Neuronal stem cell (in vitro differentiated cells): ENCODE results near the gene GRM1.

Experiments
- DNase-seq: peaks from one replicate; pipeline ENCODE4 v3.0.0-alpha.2; 2013; ENCODE audit warnings: low spot score
- H2AFZ ChIP-seq: one replicate; pipeline ENCODE4 v1.6.1; 2013; ENCODE audit warnings: mild to moderate bottlenecking, low read length, inconsistent platforms
- H2AK5ac ChIP-seq: 2 replicates; pipeline ENCODE4 v1.6.1; 2013; ENCODE audit warnings: low read depth, mild to moderate bottlenecking, inconsistent platforms, low read length, moderate library complexity, mixed read lengths
- H2BK120ac ChIP-seq: 2 replicates; pipeline ENCODE4 v1.6.1; 2013; ENCODE audit warnings: low read depth, mild to moderate bottlenecking, inconsistent platforms, low read length, moderate library complexity, mixed read lengths
- H2BK12ac ChIP-seq: one replicate; pipeline ENCODE4 v1.6.1; 2013; ENCODE audit warnings: low read length, inconsistent platforms
- H2BK15ac ChIP-seq: 2 replicates; pipeline ENCODE4 v1.6.1; 2013; ENCODE audit warnings: mild to moderate bottlenecking, low read length, inconsistent platforms, mixed read lengths
- H2BK5ac ChIP-seq: one replicate; pipeline ENCODE4 v1.6.1; 2013; ENCODE audit warnings: inconsistent platforms, mild to moderate bottlenecking, low read length, moderate library complexity
- H3K14ac ChIP-seq: one replicate; pipeline ENCODE4 v1.6.1; 2013; ENCODE audit warnings: low read length, inconsistent platforms
- H3K18ac ChIP-seq: 2 replicates; pipeline ENCODE4 v1.6.1; 2013; ENCODE audit warnings: low read length, inconsistent platforms
- H3K23ac ChIP-seq: 2 replicates; pipeline ENCODE4 v1.6.1; 2013; ENCODE audit warnings: low read depth, mild to moderate bottlenecking, mixed read lengths, low read length, inconsistent platforms; ENCODE audit not compliant: poor library complexity
- H3K27ac ChIP-seq: replicated peaks from 3 replicates; pipeline ENCODE4 v1.5.1; 2013; ENCODE audit warnings: low read length, inconsistent platforms
- H3K27me3 ChIP-seq, 3 experiments: 2 replicates each; pipeline ENCODE4 v1.6.1; 2013; ENCODE audit warnings: low read length in 3 of 3, mild to moderate bottlenecking in 2 of 3, inconsistent platforms in 1 of 3, low read depth in 1 of 3, mixed read lengths in 1 of 3, moderate library complexity in 1 of 3; ENCODE audit not compliant: control insufficient read depth in 3 of 3, insufficient read depth in 3 of 3
- H3K36me3 ChIP-seq, 2 donors: replicated peaks in 1 of 2; 2 replicates each; pipeline ENCODE4 v1.6.1; 2013; ENCODE audit warnings: low read length in 2 of 2; ENCODE audit not compliant: control insufficient read depth in 2 of 2, insufficient read depth in 2 of 2
- H3K4ac ChIP-seq: 2 replicates; pipeline ENCODE4 v1.6.1; 2013; ENCODE audit warnings: inconsistent platforms, mild to moderate bottlenecking, low read length, moderate library complexity
- H3K4me1 ChIP-seq, 2 donors: 1 replicate in 1 of 2; 2 replicates in 1 of 2; pipeline ENCODE4 v1.6.1; 2013; ENCODE audit warnings: low read length in 2 of 2, low read depth in 1 of 2; ENCODE audit not compliant: control insufficient read depth in 2 of 2, insufficient read depth in 1 of 2
- H3K4me2 ChIP-seq: one replicate; pipeline ENCODE4 v1.6.1; 2013; ENCODE audit warnings: mild to moderate bottlenecking, low read length, inconsistent platforms; ENCODE audit not compliant: insufficient read depth, poor library complexity, severe bottlenecking
- H3K4me3 ChIP-seq, 2 donors: 2 replicates each; pipeline ENCODE4 v1.5.1; 2013; ENCODE audit warnings: low read length in 2 of 2, mild to moderate bottlenecking in 2 of 2, inconsistent platforms in 1 of 2, moderate library complexity in 1 of 2
- H3K79me1 ChIP-seq: one replicate; pipeline ENCODE4 v1.6.1; 2013; ENCODE audit warnings: low read depth, mild to moderate bottlenecking, inconsistent platforms, low read length, moderate library complexity
- H3K9ac ChIP-seq: one replicate; pipeline ENCODE4 v1.6.1; 2013; ENCODE audit warnings: mild to moderate bottlenecking, low read depth, low read length, inconsistent platforms; ENCODE audit not compliant: poor library complexity
- H3K9me3 ChIP-seq, 2 donors: replicated peaks in 1 of 2; 2 replicates each; pipeline versions ENCODE3 to v1.6.1; 2013; ENCODE audit warnings: low read length in 2 of 2, mild to moderate bottlenecking in 2 of 2, inconsistent platforms in 1 of 2, low read depth in 1 of 2, mixed read lengths in 1 of 2, moderate library complexity in 1 of 2; ENCODE audit not compliant: control insufficient read depth in 2 of 2, insufficient read depth in 1 of 2
- H4K8ac ChIP-seq: one replicate; pipeline ENCODE4 v1.6.1; 2013; ENCODE audit warnings: low read depth, mild to moderate bottlenecking, inconsistent platforms, low read length, moderate library complexity
- H4K91ac ChIP-seq: one replicate; pipeline ENCODE4 v1.6.1; 2013; ENCODE audit warnings: low read length, low read depth, mild to moderate bottlenecking, inconsistent platforms; ENCODE audit not compliant: poor library complexity
- WGBS, 2 donors: extraction: QIAGEN DNeasy Blood & Tissue Kit; methylation state at CpG; one replicate each; pipeline ENCODE4 v1.1.7; 2013; ENCODE audit warnings: missing lambda C conversion rate in 2 of 2, mixed read lengths in 1 of 2; ENCODE audit not compliant: insufficient read length in 2 of 2, insufficient replicate concordance in 1 of 2; ENCODE audit errors: extremely low coverage in 2 of 2; 5-methylcytosine and 5-hydroxymethylcytosine counted together

GRM1 gene

GRCh38 chr6:146339716-146340115 lies 310.9 kb downstream of the GRM1 start:
- H4K91ac ChIP-seq, result no peak overlapping the region
- no peak overlapping the region for H3K14ac ChIP-seq
- no peak overlapping the region for H2BK15ac ChIP-seq
- no peak overlapping the region for H4K8ac ChIP-seq
- H2BK5ac ChIP-seq, result no peak overlapping the region
- no peak overlapping the region for H3K18ac ChIP-seq
- no peak overlapping the region for H3K9ac ChIP-seq
- no peaks in the 10 kb centered on the region for H3K36me3 ChIP-seq
- H3K4me1 ChIP-seq, result peaks cover 0 to 3% of the 10 kb centered on the region in 2 donors
- no peak overlapping the region for H2AK5ac ChIP-seq
- H3K23ac ChIP-seq, result no peak overlapping the region
- no peaks in the 10 kb centered on the region for H3K9me3 ChIP-seq
- H2BK120ac ChIP-seq, result no peak overlapping the region
- no peaks in the 10 kb centered on the region for H3K27me3 ChIP-seq
- H3K4me2 ChIP-seq, result no peak overlapping the region
- H3K4ac ChIP-seq, result no peak overlapping the region
- no peak overlapping the region for H3K4me3 ChIP-seq
- WGBS, 2 donors, result no CpG with 5 or more reads among the region's 4 CpGs
- H2AFZ ChIP-seq, result peak overlapping the region; percentile 44
- no peaks in the 10 kb centered on the region for H3K79me1 ChIP-seq
- no peak overlapping the region for H3K27ac ChIP-seq
- no peak overlapping the region for H2BK12ac ChIP-seq
- DNase-seq, result no peak

- Histone ChIP-seq H2AK5ac (no peak overlapping the region), H3K14ac (no peak overlapping the region), H3K23ac (no peak overlapping the region), H4K8ac (no peak overlapping the region), H3K4me3 (no peak overlapping the region), H3K4me1 (peaks cover 0 to 3% of the 10 kb centered on the region in 2 donors), H3K18ac (no peak overlapping the region), H3K9ac (no peak overlapping the region), H3K4ac (no peak overlapping the region), H2AFZ (no peak overlapping the region), H4K91ac (no peak overlapping the region), H3K9me3 (no peaks in the 10 kb centered on the region), H3K79me1 (no peaks in the 10 kb centered on the region), H2BK120ac (no peak overlapping the region), H2BK5ac (no peak overlapping the region), H3K4me2 (no peak overlapping the region), H2BK12ac (no peak overlapping the region), H3K36me3 (no peaks in the 10 kb centered on the region), H3K27me3 (no peaks in the 10 kb centered on the region), H3K27ac (no peak overlapping the region), H2BK15ac (no peak overlapping the region)
- no CpG with 5 or more reads among the region's 7 CpGs for WGBS, 2 donors
- no peak for DNase-seq
Measured at GRCh38 chr6:146341493-146342230, 312.8 kb downstream of the GRM1 start.

DNA sequence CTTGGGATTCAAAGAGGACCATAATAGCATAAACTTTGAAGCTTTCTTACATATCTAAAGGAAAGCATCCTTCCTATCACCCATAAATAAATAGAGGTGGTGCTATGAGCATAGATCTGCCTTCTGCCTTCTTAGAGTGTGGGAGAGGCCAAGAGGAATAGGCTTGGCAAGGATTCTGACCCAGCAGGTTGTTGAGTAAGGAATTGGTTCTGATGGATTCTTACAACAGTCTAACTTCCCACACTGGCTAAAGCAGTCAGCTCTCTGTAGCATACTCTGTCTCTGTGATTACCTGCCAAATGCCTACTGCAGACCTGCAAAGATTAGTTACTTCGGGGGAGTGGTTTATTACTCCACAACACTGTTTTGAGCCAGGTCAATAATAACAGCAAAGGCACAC lies 316.7 kb downstream of the GRM1 start:
- no peak overlapping the region for H3K4ac ChIP-seq
- H3K9ac ChIP-seq, result no peak overlapping the region
- H3K14ac ChIP-seq, result no peak overlapping the region

GRCh38 chr6:146347090-146347489 lies 318.2 kb downstream of the GRM1 start:
- Histone ChIP-seq H3K4me2 (no peak overlapping the region), H4K91ac (no peak overlapping the region), H3K27me3 (no peaks in the 10 kb centered on the region), H2BK120ac (no peak overlapping the region), H3K27ac (no peak overlapping the region), H3K36me3 (no peaks in the 10 kb centered on the region), H2AK5ac (no peak overlapping the region), H3K4me1 (peaks cover 0 to 2% of the 10 kb centered on the region in 2 donors), H3K14ac (no peak overlapping the region), H2BK12ac (no peak overlapping the region), H3K9ac (no peak overlapping the region), H3K79me1 (no peaks in the 10 kb centered on the region), H3K4ac (no peak overlapping the region), H3K18ac (no peak overlapping the region), H2AFZ (no peak overlapping the region), H3K23ac (no peak overlapping the region), H4K8ac (no peak overlapping the region), H3K9me3 (no peaks in the 10 kb centered on the region), H2BK15ac (no peak overlapping the region), H3K4me3 (no peak overlapping the region), H2BK5ac (no peak overlapping the region)
- no CpG with 5 or more reads among the region's 2 CpGs for WGBS, 2 donors
- DNase-seq, result no peak

More for the DNA sequence above, 316.7 kb downstream of the GRM1 start:
- Histone ChIP-seq H3K4me1 (no peaks in the 10 kb centered on the region), H2AFZ (no peak overlapping the region), H2BK12ac (no peak overlapping the region), H3K27me3 (no peaks in the 10 kb centered on the region), H3K79me1 (no peaks in the 10 kb centered on the region), H3K4me2 (no peak overlapping the region), H3K36me3 (no peaks in the 10 kb centered on the region), H3K18ac (no peak overlapping the region), H2BK120ac (no peak overlapping the region), H2AK5ac (no peak overlapping the region), H2BK5ac (no peak overlapping the region), H3K27ac (no peak overlapping the region), H4K91ac (no peak overlapping the region), H2BK15ac (no peak overlapping the region), H3K23ac (no peak overlapping the region), H3K9me3 (no peaks in the 10 kb centered on the region), H4K8ac (no peak overlapping the region), H3K4me3 (no peak overlapping the region)
- WGBS, 2 donors, result no CpG with 5 or more reads among the region's 1 CpG
- no peak for DNase-seq
